ENCODE results near the gene CHMP4A. TPM values are rescaled to one million over a fixed set of nuclear protein-coding genes. Genes with fewer than 3 reads are reported as not detected.

Gene CHMP4A
- total and polyA plus RNA-seq, 3 donors from 2014 or later = 52.9 to 111 (median 56.3) TPM

- H3K9me3 ChIP-seq = no peaks in the 10 kb centered on the region
- no peaks in the 10 kb centered on the region for H3K36me3 ChIP-seq (ENCODE audit: low read depth, missing control alignments)
- no peak overlapping the region for H3K4me3 ChIP-seq
- no peak for DNase-seq
- no peaks in the 10 kb centered on the region for H3K27me3 ChIP-seq
- intact Hi-C loops (cut with DNase I; ENCODE audit: low total_unique reads) = no loop called here
- no peaks in the 10 kb centered on the region for H3K4me1 ChIP-seq
- H3K27ac ChIP-seq = no peak overlapping the region
- WGBS, 2 donors = 89 to 90% methylated on average over 5 to 7 of the region's 7 CpGs
- TF ChIP-seq POLR2A (IDR thresholded peaks at IDR 0.05) = no peak
- TF ChIP-seq, protein P1, sequence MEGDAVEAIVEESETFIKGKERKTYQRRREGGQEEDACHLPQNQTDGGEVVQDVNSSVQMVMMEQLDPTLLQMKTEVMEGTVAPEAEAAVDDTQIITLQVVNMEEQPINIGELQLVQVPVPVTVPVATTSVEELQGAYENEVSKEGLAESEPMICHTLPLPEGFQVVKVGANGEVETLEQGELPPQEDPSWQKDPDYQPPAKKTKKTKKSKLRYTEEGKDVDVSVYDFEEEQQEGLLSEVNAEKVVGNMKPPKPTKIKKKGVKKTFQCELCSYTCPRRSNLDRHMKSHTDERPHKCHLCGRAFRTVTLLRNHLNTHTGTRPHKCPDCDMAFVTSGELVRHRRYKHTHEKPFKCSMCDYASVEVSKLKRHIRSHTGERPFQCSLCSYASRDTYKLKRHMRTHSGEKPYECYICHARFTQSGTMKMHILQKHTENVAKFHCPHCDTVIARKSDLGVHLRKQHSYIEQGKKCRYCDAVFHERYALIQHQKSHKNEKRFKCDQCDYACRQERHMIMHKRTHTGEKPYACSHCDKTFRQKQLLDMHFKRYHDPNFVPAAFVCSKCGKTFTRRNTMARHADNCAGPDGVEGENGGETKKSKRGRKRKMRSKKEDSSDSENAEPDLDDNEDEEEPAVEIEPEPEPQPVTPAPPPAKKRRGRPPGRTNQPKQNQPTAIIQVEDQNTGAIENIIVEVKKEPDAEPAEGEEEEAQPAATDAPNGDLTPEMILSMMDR (IDR thresholded peaks at IDR 0.05) = no peak
Observed at GRCh38 chr14:24253936-24254335, 40.6 kb upstream of the CHMP4A start.

- no peaks in the 10 kb centered on the region for H3K36me3 ChIP-seq (ENCODE audit: low read depth, missing control alignments)
- intact Hi-C loops (cut with DNase I; ENCODE audit: low total_unique reads) = no loop called here
- H3K27ac ChIP-seq = no peak overlapping the region
- H3K27me3 ChIP-seq = no peaks in the 10 kb centered on the region
- H3K9me3 ChIP-seq = no peaks in the 10 kb centered on the region
- no peak overlapping the region for H3K4me3 ChIP-seq
- H3K4me1 ChIP-seq = no peaks in the 10 kb centered on the region
- whole genome bisulfite sequencing, 2 donors = 84 to 91% methylated on average over 7 to 11 of the region's 11 CpGs
- TF ChIP-seq, protein P1 (IDR thresholded peaks at IDR 0.05) = no peak
- no peak for TF ChIP-seq POLR2A (IDR thresholded peaks at IDR 0.05)
- no peak for DNase-seq
Observed at GRCh38 chr14:24252289-24253124, 39.2 kb upstream of the CHMP4A start.

DNA sequence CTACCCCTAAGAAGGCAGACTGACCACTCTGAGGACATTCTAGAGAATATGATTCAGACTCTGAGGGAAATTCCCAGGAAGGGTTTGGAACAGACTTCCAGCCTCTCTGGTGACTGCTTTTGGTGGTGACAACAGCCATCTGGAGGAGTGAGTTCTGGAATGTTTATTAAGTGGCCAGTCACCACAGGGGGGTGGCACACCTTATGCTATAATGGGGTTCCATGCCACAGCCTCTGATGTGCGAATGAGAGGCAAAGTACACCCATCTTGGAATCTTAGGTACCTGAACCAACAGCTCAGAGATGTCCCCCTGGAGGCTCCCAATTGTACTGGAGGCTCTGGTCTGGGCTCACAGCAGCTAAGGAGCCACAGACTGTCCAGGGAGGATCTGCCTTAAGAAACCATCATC lies 38.6 kb upstream of the CHMP4A start:
- no peak for DNase-seq
- Histone ChIP-seq H3K27ac (no peak overlapping the region), H3K4me3 (no peak overlapping the region), H3K36me3 (ENCODE audit: low read depth, missing control alignments) (no peaks in the 10 kb centered on the region), H3K27me3 (no peaks in the 10 kb centered on the region), H3K4me1 (no peaks in the 10 kb centered on the region), H3K9me3 (no peaks in the 10 kb centered on the region)
- 93% methylated on average over 1 of the region's 1 CpG; no CpG with 5 or more reads in 1 of the 2 donors for WGBS, 2 donors
- no peak for TF ChIP-seq POLR2A (IDR thresholded peaks at IDR 0.05)
- TF ChIP-seq, protein P1 (IDR thresholded peaks at IDR 0.05) = no peak
- intact Hi-C loops (cut with DNase I; ENCODE audit: low total_unique reads) = no loop called here

GRCh38 chr14:24250354-24250753 lies 37.1 kb upstream of the CHMP4A start:
- WGBS, 2 donors = 74 to 76% methylated on average over 4 of the region's 4 CpGs
- intact Hi-C loops (cut with DNase I; ENCODE audit: low total_unique reads) = no loop called here
- no peak for TF ChIP-seq POLR2A (IDR thresholded peaks at IDR 0.05)
- TF ChIP-seq, protein P1 (IDR thresholded peaks at IDR 0.05) = no peak
- Histone ChIP-seq H3K9me3 (no peaks in the 10 kb centered on the region), H3K4me3 (no peak overlapping the region), H3K27me3 (no peaks in the 10 kb centered on the region), H3K27ac (no peak overlapping the region), H3K36me3 (ENCODE audit: low read depth, missing control alignments) (no peaks in the 10 kb centered on the region), H3K4me1 (no peaks in the 10 kb centered on the region)
- DNase-seq = no peak

All from testis (tissue), 3 donors.